Measurements from ENCODE around the gene PABPN1. TPM values are rescaled to one million over a fixed set of nuclear protein-coding genes. Genes with fewer than 3 reads are reported as not detected.
"Not testable (repeated sequence)": the region's sequence is repeated elsewhere in the genome, so short reads cannot be mapped to it uniquely, and the experiment has no call there.

Gene PABPN1
- total RNA-seq, 3 donors from 2014 or later (not counting 1 experiment from before 2014, with no cell fraction given), result 226 to 261 (median 238) TPM

GRCh38 chr14:23323838-23324454 lies 2.7 kb downstream of the PABPN1 start:
- ATAC-seq (no peak), DNase-seq (no peak)
- no peak overlapping the region for H3K4me3 ChIP-seq (ENCODE audit: low read length)
- no peak overlapping the region for H3K27ac ChIP-seq (ENCODE audit: low read length)
- Mint-ChIP-seq H3K36me3 (no peaks in the 10 kb centered on the region), H3K9me3 (no peaks in the 10 kb centered on the region), H3K27ac (peak overlapping the region; percentile 95 to 96), H3K4me1 (peaks cover 31 to 35% of the 10 kb centered on the region in 2 donors), H3K4me3 (no peak overlapping the region), H3K27me3 (ENCODE audit: low read depth in 2 of 2) (no peaks in the 10 kb centered on the region)
- no peaks in the 10 kb centered on the region for H3K9me3 ChIP-seq (ENCODE audit: control insufficient read depth, insufficient read depth, low read length)
- 93% methylated on average over 17 of the region's 18 CpGs for WGBS (ENCODE audit: insufficient coverage)
- peaks cover 28% of the 10 kb centered on the region for H3K36me3 ChIP-seq (ENCODE audit: control insufficient read depth, insufficient read depth, low read length)
- no peaks in the 10 kb centered on the region for H3K27me3 ChIP-seq (ENCODE audit: control insufficient read depth, insufficient read depth, low read length)
- TF ChIP-seq, protein P1, sequence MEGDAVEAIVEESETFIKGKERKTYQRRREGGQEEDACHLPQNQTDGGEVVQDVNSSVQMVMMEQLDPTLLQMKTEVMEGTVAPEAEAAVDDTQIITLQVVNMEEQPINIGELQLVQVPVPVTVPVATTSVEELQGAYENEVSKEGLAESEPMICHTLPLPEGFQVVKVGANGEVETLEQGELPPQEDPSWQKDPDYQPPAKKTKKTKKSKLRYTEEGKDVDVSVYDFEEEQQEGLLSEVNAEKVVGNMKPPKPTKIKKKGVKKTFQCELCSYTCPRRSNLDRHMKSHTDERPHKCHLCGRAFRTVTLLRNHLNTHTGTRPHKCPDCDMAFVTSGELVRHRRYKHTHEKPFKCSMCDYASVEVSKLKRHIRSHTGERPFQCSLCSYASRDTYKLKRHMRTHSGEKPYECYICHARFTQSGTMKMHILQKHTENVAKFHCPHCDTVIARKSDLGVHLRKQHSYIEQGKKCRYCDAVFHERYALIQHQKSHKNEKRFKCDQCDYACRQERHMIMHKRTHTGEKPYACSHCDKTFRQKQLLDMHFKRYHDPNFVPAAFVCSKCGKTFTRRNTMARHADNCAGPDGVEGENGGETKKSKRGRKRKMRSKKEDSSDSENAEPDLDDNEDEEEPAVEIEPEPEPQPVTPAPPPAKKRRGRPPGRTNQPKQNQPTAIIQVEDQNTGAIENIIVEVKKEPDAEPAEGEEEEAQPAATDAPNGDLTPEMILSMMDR (IDR thresholded peaks at IDR 0.05), result no peak
- peaks cover 23% of the 10 kb centered on the region for H3K4me1 ChIP-seq (ENCODE audit: control insufficient read depth, insufficient read depth, low read length)
- intact Hi-C loops (cut with micrococcal nuclease), result loop anchor here (5.0 to 10.0 kb wide), 2 partner anchors 59 to 407 kb away; partner anchors contain the start of gene RBM23

GRCh38 chr14:23324455-23324846 lies 3.2 kb downstream of the PABPN1 start:
- intact Hi-C loops (cut with micrococcal nuclease), result loop anchor here (5.0 to 10.0 kb wide), 2 partner anchors 60 to 407 kb away; partner anchors contain the start of gene RBM23
- Mint-ChIP-seq H3K4me3 (no peak overlapping the region), H3K27me3 (ENCODE audit: low read depth in 2 of 2) (no peaks in the 10 kb centered on the region), H3K27ac (no peak overlapping the region), H3K36me3 (no peaks in the 10 kb centered on the region), H3K4me1 (peaks cover 29 to 34% of the 10 kb centered on the region in 2 donors), H3K9me3 (no peaks in the 10 kb centered on the region)
- 93% methylated on average over 2 of the region's 2 CpGs for WGBS (ENCODE audit: insufficient coverage)
- H3K4me3 ChIP-seq (ENCODE audit: low read length), result no peak overlapping the region
- no peaks in the 10 kb centered on the region for H3K9me3 ChIP-seq (ENCODE audit: control insufficient read depth, insufficient read depth, low read length)
- no peak for ATAC-seq
- DNase-seq, result no peak
- TF ChIP-seq, protein P1 (IDR thresholded peaks at IDR 0.05), result no peak
- no peak overlapping the region for H3K27ac ChIP-seq (ENCODE audit: low read length)
- H3K36me3 ChIP-seq (ENCODE audit: control insufficient read depth, insufficient read depth, low read length), result peaks cover 28% of the 10 kb centered on the region
- H3K4me1 ChIP-seq (ENCODE audit: control insufficient read depth, insufficient read depth, low read length), result peaks cover 23% of the 10 kb centered on the region
- no peaks in the 10 kb centered on the region for H3K27me3 ChIP-seq (ENCODE audit: control insufficient read depth, insufficient read depth, low read length)

- Mint-ChIP-seq H3K27ac (peak overlapping the region in 1 of 2 donors; percentile 3), H3K4me3 (no peak overlapping the region), H3K9me3 (no peaks in the 10 kb centered on the region), H3K36me3 (no peaks in the 10 kb centered on the region), H3K4me1 (peaks cover 24 to 28% of the 10 kb centered on the region in 2 donors), H3K27me3 (ENCODE audit: low read depth in 2 of 2) (no peaks in the 10 kb centered on the region)
- DNase-seq (no peak), ATAC-seq (no peak)
- TF ChIP-seq, protein P1 (IDR thresholded peaks at IDR 0.05), result no peak
- H3K4me3 ChIP-seq (ENCODE audit: low read length), result no peak overlapping the region
- no peak overlapping the region for H3K27ac ChIP-seq (ENCODE audit: low read length)
- H3K36me3 ChIP-seq (ENCODE audit: control insufficient read depth, insufficient read depth, low read length), result peaks cover 28% of the 10 kb centered on the region
- H3K4me1 ChIP-seq (ENCODE audit: control insufficient read depth, insufficient read depth, low read length), result peaks cover 22% of the 10 kb centered on the region
- H3K9me3 ChIP-seq (ENCODE audit: control insufficient read depth, insufficient read depth, low read length), result no peaks in the 10 kb centered on the region
- intact Hi-C loops (cut with micrococcal nuclease), result loop anchor here (5.0 to 10.0 kb wide), 3 partner anchors 60 to 408 kb away; partner anchors contain the start of gene RBM23
- H3K27me3 ChIP-seq (ENCODE audit: control insufficient read depth, insufficient read depth, low read length), result no peaks in the 10 kb centered on the region
- 93% methylated on average over 3 of the region's 7 CpGs for WGBS (ENCODE audit: insufficient coverage)
Measured at GRCh38 chr14:23324993-23325392, 3.7 kb downstream of the PABPN1 start.

- no CpG with 5 or more reads among the region's 5 CpGs for WGBS (ENCODE audit: insufficient coverage)
- not testable (repeated sequence) for H3K4me3 ChIP-seq (ENCODE audit: low read length); H3K4me3 Mint-ChIP-seq; H3K9me3 Mint-ChIP-seq; ATAC-seq; H3K27me3 ChIP-seq (ENCODE audit: control insufficient read depth, insufficient read depth, low read length); DNase-seq; H3K36me3 Mint-ChIP-seq; H3K9me3 ChIP-seq (ENCODE audit: control insufficient read depth, insufficient read depth, low read length); H3K27me3 Mint-ChIP-seq (ENCODE audit: low read depth in 2 of 2); H3K27ac ChIP-seq (ENCODE audit: low read length)
- Mint-ChIP-seq H3K27ac (peak overlapping the region in 1 of 2 donors; percentile 15), H3K4me1 (peaks cover 16 to 21% of the 10 kb centered on the region in 2 donors)
- H3K4me1 ChIP-seq (ENCODE audit: control insufficient read depth, insufficient read depth, low read length), result peaks cover 15% of the 10 kb centered on the region
- peaks cover 28% of the 10 kb centered on the region for H3K36me3 ChIP-seq (ENCODE audit: control insufficient read depth, insufficient read depth, low read length)
- intact Hi-C loops (cut with micrococcal nuclease), result loop anchor here (5.0 to 10.0 kb wide), 2 partner anchors 61 to 237 kb away; no protein-coding TSS in a partner anchor
Measured at GRCh38 chr14:23325746-23326145, 4.5 kb downstream of the PABPN1 start.
